Liver (tissue), 9 donors: ENCODE data around the gene TWIST2. TPM values are rescaled to one million over a fixed set of nuclear protein-coding genes. Genes with fewer than 3 reads are reported as not detected.

Source experiments
- DNase-seq: peaks from one replicate; pipeline ENCODE4 v3.0.0-alpha.2; 2017; ENCODE audit warnings: low spot score
- H3K27ac ChIP-seq, 2 donors: one replicate each; pipeline ENCODE4 v1.7.0; 2013; ENCODE audit warnings: inconsistent platforms in 2 of 2, low read length in 2 of 2, control low read depth in 1 of 2, low read depth in 1 of 2, mild to moderate bottlenecking in 1 of 2
- H3K27me3 ChIP-seq, 4 donors: one replicate each; pipeline versions ENCODE4 v1.6.1 to v1.7.0; 2013; ENCODE audit warnings: low read length in 3 of 4, inconsistent platforms in 1 of 4, mild to moderate bottlenecking in 1 of 4, moderate library complexity in 1 of 4; ENCODE audit not compliant: control insufficient read depth in 4 of 4, insufficient read depth in 4 of 4
- H3K36me3 ChIP-seq, 4 donors: one replicate each; pipeline versions ENCODE4 v1.6.1 to v1.7.0; 2013; ENCODE audit warnings: low read length in 3 of 4, mild to moderate bottlenecking in 3 of 4, low read depth in 1 of 4, moderate library complexity in 1 of 4; ENCODE audit not compliant: control insufficient read depth in 4 of 4, insufficient read depth in 3 of 4
- H3K4me1 ChIP-seq, 4 donors: one replicate each; pipeline versions ENCODE4 v1.6.1 to v1.7.0; 2013; ENCODE audit warnings: low read length in 3 of 4, mild to moderate bottlenecking in 3 of 4, moderate library complexity in 1 of 4; ENCODE audit not compliant: control insufficient read depth in 4 of 4, insufficient read depth in 4 of 4
- H3K4me3 ChIP-seq, 3 donors: one replicate each; pipeline versions ENCODE4 v1.6.1 to v1.7.0; 2013; ENCODE audit warnings: low read length in 3 of 3, control low read depth in 1 of 3, low read depth in 1 of 3, mild to moderate bottlenecking in 1 of 3
- H3K9ac ChIP-seq, 2 donors: one replicate each; pipeline ENCODE4 v1.7.0; 2013; ENCODE audit warnings: low read length in 2 of 2, mild to moderate bottlenecking in 2 of 2, moderate library complexity in 2 of 2, control low read depth in 1 of 2, low read depth in 1 of 2
- H3K9me3 ChIP-seq, 4 donors: one replicate each; pipeline versions ENCODE4 v1.6.1 to v1.7.0; 2013; ENCODE audit warnings: low read length in 3 of 4; ENCODE audit not compliant: control insufficient read depth in 4 of 4
- ATF3 ChIP-seq: IDR thresholded peaks from 2 replicates; pipeline ENCODE4 v1.6.1; 2016; ENCODE audit warnings: antibody characterized with exemption
- EGR1 ChIP-seq, 2 donors: IDR thresholded peaks; 2 replicates each; pipeline ENCODE4 v1.6.1; 2016 to 2018; ENCODE audit warnings: antibody characterized with exemption in 2 of 2, low read depth in 2 of 2
- FOXA1 ChIP-seq: IDR thresholded peaks from 2 replicates; pipeline ENCODE4 v1.6.1; 2016; ENCODE audit warnings: antibody characterized with exemption
- GABPA ChIP-seq, 2 donors: IDR thresholded peaks in 1 of 2; conservative IDR thresholded peaks in 1 of 2; 2 replicates each; pipeline ENCODE4 v1.6.1; 2016; ENCODE audit warnings: antibody characterized with exemption in 2 of 2, mild to moderate bottlenecking in 1 of 2, moderate library complexity in 1 of 2
- HNF4A ChIP-seq, 2 donors: conservative IDR thresholded peaks; 2 replicates each; pipeline ENCODE4 v1.6.1; 2016; ENCODE audit warnings: antibody characterized with exemption in 2 of 2, mild to moderate bottlenecking in 2 of 2
- HNF4G ChIP-seq: IDR thresholded peaks from 2 replicates; pipeline ENCODE4 v1.6.1; 2016; ENCODE audit warnings: antibody characterized with exemption
- NR2F2 ChIP-seq: IDR thresholded peaks from 2 replicates; pipeline ENCODE4 v1.6.1; 2016; ENCODE audit warnings: antibody characterized with exemption
- RAD21 ChIP-seq, 2 donors: IDR thresholded peaks; 2 replicates each; pipeline ENCODE4 v1.6.1; 2016; ENCODE audit warnings: antibody characterized with exemption in 2 of 2, mild to moderate bottlenecking in 2 of 2
- RXRA ChIP-seq, 2 donors: IDR thresholded peaks; 2 replicates each; pipeline ENCODE4 v1.6.1; 2017 to 2018; ENCODE audit warnings: antibody characterized with exemption in 2 of 2, mild to moderate bottlenecking in 1 of 2
- SP1 ChIP-seq: IDR thresholded peaks from 2 replicates; pipeline ENCODE4 v1.6.1; 2018; ENCODE audit warnings: antibody characterized with exemption, mild to moderate bottlenecking
- TAF1 ChIP-seq: conservative IDR thresholded peaks from 2 replicates; pipeline ENCODE4 v1.6.1; 2016; ENCODE audit warnings: antibody characterized with exemption, mild to moderate bottlenecking
- YY1 ChIP-seq: IDR thresholded peaks from 2 replicates; pipeline ENCODE4 v1.6.1; 2016; ENCODE audit warnings: antibody characterized with exemption, mild to moderate bottlenecking
- WGBS: extraction: QIAGEN DNeasy Blood & Tissue Kit; methylation state at CpG from one replicate; pipeline ENCODE4 v1.1.7; 2013; 5-methylcytosine and 5-hydroxymethylcytosine counted together
- polyA plus RNA-seq, 2 donors: library from polyadenylated mRNA; stranded (reverse) in 1 of 2; unstranded in 1 of 2; fragments of 200-250 nt in 1 of 2; fragments of >200 nt in 1 of 2; fragmentation: Nextera tagmentation in 1 of 2; extraction: Ambion mirVana in 1 of 2; gene quantifications; one replicate each; pipeline versions ENCODE4 v1.2.1 to v1.2.3, GENCODE V29; 2013 to 2015
- total RNA-seq, 2 donors: library from RNA; depleted of rRNA; stranded (reverse); fragments of >200 nt; gene quantifications; one replicate each; pipeline ENCODE4 v1.2.3, GENCODE V29; 2014
- TF ChIP-seq, protein P1 (sequence below): IDR thresholded peaks from 2 replicates; pipeline ENCODE4 v1.6.1; 2016; ENCODE audit warnings: antibody characterized with exemption
- TF ChIP-seq, protein P2 (sequence below): fragments of 150-350 bp; IDR thresholded peaks from 2 replicates; pipeline ENCODE4 v1.5.1; 2017; ENCODE audit warnings: improper control_type of control experiment, low read depth, low read length; ENCODE audit not compliant: missing input control
- TF ChIP-seq, protein P3 (sequence below): IDR thresholded peaks from 2 replicates; pipeline ENCODE4 v1.6.1; 2016; ENCODE audit warnings: antibody characterized with exemption
- donor health status: healthy.
- donor health status: healthy.
- donor health status: healthy.
- donor health status: healthy.
- donor health status: healthy.

The TWIST2 gene
- total and polyA plus RNA-seq, 4 donors = 0.17 to 0.20 (median 0.19) TPM; not detected in 1

DNA sequence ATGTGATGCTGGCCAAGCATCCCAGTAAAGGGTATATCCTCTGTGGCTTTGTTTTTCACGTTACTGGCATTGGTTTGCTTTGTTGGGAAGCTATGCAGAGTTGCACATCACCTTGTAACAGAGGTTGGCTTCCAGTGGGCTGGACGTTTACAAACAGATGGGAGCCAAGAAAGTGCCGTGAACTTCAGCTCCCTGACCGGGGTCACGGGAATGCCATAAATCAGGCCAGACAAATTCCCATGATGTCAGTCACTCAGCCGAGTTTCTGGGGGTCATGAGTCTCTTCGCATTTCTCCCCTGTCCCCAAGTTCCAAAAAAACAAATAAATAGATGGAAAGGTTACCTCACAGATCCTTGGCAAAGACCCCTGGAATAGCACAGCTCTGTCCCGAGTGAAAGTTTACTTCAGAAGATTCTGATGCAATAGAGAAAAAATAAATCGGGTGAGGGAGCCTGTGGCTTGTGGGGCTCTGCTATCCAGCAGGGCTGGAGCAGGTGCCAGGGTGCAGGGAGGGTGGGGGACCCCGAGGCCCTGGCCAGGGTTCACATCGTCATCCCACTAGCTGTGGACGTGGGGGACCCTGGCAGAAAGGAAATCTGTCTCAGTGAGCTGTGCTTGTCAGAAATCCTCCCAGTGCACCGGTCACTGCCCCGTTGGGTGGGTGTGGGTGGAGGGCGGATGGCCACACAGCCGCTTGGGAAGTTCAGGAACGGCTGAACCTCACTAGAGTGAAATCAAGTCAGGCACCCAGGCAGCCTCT, 27.8 kb downstream of the TWIST2 start:
- Histone ChIP-seq H3K36me3 (no peaks in the 10 kb centered on the region), H3K27me3 (no peaks in the 10 kb centered on the region), H3K27ac (no peak overlapping the region), H3K4me3 (no peak overlapping the region), H3K9ac (no peak overlapping the region), H3K4me1 (no peaks in the 10 kb centered on the region), H3K9me3 (no peaks in the 10 kb centered on the region)
- TF ChIP-seq, protein P1, sequence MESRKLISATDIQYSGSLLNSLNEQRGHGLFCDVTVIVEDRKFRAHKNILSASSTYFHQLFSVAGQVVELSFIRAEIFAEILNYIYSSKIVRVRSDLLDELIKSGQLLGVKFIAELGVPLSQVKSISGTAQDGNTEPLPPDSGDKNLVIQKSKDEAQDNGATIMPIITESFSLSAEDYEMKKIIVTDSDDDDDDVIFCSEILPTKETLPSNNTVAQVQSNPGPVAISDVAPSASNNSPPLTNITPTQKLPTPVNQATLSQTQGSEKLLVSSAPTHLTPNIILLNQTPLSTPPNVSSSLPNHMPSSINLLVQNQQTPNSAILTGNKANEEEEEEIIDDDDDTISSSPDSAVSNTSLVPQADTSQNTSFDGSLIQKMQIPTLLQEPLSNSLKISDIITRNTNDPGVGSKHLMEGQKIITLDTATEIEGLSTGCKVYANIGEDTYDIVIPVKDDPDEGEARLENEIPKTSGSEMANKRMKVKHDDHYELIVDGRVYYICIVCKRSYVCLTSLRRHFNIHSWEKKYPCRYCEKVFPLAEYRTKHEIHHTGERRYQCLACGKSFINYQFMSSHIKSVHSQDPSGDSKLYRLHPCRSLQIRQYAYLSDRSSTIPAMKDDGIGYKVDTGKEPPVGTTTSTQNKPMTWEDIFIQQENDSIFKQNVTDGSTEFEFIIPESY = no peak
- no peak for TF ChIP-seq GABPA (IDR thresholded peaks at IDR 0.05 in 1 of 2, conservative IDR thresholded peaks at IDR 0.05 in 1 of 2)
- TF ChIP-seq TAF1 = no peak
- TF ChIP-seq, protein P2, sequence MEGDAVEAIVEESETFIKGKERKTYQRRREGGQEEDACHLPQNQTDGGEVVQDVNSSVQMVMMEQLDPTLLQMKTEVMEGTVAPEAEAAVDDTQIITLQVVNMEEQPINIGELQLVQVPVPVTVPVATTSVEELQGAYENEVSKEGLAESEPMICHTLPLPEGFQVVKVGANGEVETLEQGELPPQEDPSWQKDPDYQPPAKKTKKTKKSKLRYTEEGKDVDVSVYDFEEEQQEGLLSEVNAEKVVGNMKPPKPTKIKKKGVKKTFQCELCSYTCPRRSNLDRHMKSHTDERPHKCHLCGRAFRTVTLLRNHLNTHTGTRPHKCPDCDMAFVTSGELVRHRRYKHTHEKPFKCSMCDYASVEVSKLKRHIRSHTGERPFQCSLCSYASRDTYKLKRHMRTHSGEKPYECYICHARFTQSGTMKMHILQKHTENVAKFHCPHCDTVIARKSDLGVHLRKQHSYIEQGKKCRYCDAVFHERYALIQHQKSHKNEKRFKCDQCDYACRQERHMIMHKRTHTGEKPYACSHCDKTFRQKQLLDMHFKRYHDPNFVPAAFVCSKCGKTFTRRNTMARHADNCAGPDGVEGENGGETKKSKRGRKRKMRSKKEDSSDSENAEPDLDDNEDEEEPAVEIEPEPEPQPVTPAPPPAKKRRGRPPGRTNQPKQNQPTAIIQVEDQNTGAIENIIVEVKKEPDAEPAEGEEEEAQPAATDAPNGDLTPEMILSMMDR = no peak
- no peak for TF ChIP-seq SP1
- TF ChIP-seq RXRA (IDR thresholded peaks at IDR 0.05) = peak; percentile 30 to 44
- no peak for TF ChIP-seq ATF3
- TF ChIP-seq YY1 = no peak
- TF ChIP-seq NR2F2 = peak; percentile 33
- no peak for TF ChIP-seq RAD21 (IDR thresholded peaks at IDR 0.05)
- TF ChIP-seq FOXA1 = no peak
- no peak for TF ChIP-seq HNF4G
- 45% methylated on average over 17 of the region's 17 CpGs for WGBS
- no peak for DNase-seq

DNA sequence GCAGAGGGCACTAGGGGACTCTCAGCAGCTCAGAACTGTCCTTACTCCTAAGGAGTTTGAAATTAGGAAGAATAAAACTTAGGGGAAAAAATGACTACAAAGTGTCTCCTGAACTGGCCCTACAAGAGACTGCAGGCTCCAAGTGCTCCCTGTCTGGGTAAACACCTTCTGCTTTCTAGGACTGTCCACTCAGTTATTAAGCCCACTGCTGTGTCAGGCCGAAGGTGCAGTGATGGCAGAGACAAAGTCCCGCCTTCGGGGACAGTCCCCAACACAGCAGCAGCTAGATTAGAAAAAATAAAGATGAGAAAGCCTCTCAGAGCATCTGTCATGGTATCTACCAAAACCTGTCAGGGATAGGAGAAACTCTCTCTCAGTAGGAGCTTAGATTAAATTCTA, 28.3 kb downstream of the TWIST2 start:
- DNase-seq = no peak
- no peaks in the 10 kb centered on the region for H3K9me3 ChIP-seq
- H3K4me3 ChIP-seq = no peak overlapping the region
- H3K4me1 ChIP-seq = no peaks in the 10 kb centered on the region
- WGBS = 88% methylated on average over 3 of the region's 3 CpGs
- H3K27me3 ChIP-seq = no peaks in the 10 kb centered on the region
- no peaks in the 10 kb centered on the region for H3K36me3 ChIP-seq
- H3K9ac ChIP-seq = no peak overlapping the region
- no peak for TF ChIP-seq HNF4G
- H3K27ac ChIP-seq = no peak overlapping the region

DNA sequence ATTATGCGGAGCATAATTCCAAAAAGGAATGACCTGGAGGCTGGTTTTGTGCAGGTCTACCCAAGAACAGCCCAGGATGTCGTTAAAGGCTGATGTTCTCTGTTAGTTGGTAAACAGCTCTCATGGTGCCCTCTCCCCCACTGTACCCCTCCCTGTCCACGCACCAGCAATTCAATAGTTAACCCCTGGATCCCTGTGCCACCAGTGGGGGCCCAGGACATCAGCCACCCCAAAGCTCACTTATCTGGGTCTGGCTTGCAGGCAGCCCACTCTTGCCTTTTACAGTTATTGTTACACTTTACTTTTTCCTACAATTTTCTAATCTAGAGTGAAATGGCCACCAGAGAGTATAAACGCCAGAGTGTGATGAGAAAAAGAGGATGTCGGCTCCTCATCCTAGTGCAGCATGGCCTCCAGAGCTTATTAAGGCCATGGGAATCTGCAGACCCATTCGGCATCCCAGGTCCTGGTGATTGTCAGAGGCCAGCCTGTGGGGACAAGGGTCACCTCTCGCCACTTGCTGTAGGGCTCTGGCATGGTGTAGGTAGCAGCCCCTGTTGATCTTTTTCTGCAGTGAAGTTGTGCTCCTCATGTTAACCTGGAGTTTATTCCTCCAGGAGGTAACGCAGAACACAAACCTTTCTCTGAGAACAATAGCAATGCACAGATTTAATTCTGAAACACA, 30.3 kb downstream of the TWIST2 start:
- H3K36me3 ChIP-seq = no peaks in the 10 kb centered on the region
- no peak overlapping the region for H3K9ac ChIP-seq
- H3K27ac ChIP-seq = no peak overlapping the region
- no peaks in the 10 kb centered on the region for H3K9me3 ChIP-seq
- no peak for DNase-seq
- H3K27me3 ChIP-seq = peaks cover 0 to 4% (median 1%) of the 10 kb centered on the region in 4 donors
- TF ChIP-seq, protein P2 = no peak
- no peak for TF ChIP-seq SP1
- no peak for TF ChIP-seq HNF4G
- no peak for TF ChIP-seq HNF4A (conservative IDR thresholded peaks at IDR 0.05)
- no peak for TF ChIP-seq TAF1
- no peak for TF ChIP-seq RAD21 (IDR thresholded peaks at IDR 0.05)
- TF ChIP-seq EGR1 (IDR thresholded peaks at IDR 0.05; ENCODE audit: low read depth in 2 of 2) = no peak
- TF ChIP-seq NR2F2 = no peak
- TF ChIP-seq, protein P3, sequence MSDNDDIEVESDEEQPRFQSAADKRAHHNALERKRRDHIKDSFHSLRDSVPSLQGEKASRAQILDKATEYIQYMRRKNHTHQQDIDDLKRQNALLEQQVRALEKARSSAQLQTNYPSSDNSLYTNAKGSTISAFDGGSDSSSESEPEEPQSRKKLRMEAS = no peak
- TF ChIP-seq, protein P1 = no peak
- TF ChIP-seq ATF3 = no peak
- no peak for TF ChIP-seq GABPA (IDR thresholded peaks at IDR 0.05 in 1 of 2, conservative IDR thresholded peaks at IDR 0.05 in 1 of 2)
- TF ChIP-seq FOXA1 = no peak
- no peak overlapping the region for H3K4me3 ChIP-seq
- H3K4me1 ChIP-seq = no peaks in the 10 kb centered on the region
- 76% methylated on average over 8 of the region's 8 CpGs for WGBS
